Activated naive CD4-positive, alpha-beta T cell treated with Interleukin-2 at 50 U/mL for 16 hours (primary cell): ENCODE measurements around the gene THSD7B.
"Not testable (repeated sequence)": the region's sequence is repeated elsewhere in the genome, so short reads cannot be mapped to it uniquely, and the experiment has no call there.

Experiments used
- DNase-seq: peaks from one replicate; pipeline ENCODE4 v3.0.0-alpha.2; 2020

The THSD7B gene

DNA sequence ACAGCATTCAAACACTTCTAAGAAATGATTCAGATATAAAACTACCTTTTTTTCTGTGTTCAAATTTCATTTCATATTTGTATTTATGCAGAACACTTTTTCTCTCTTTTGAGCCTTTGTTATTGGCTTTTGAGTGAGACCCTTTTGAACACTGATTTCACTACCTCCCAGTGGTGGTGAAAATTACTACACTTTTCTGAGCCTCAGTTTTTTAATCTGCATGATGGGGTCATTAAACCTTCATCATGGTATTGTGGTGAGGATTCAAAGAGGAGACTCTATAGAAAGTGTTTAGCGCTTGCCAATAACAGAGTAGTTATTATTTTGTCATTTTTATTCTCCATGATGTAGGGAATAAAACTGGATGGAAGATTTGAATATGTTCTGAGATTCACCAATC lies 169.8 kb downstream of the THSD7B start:
- DNase-seq: no peak

DNA sequence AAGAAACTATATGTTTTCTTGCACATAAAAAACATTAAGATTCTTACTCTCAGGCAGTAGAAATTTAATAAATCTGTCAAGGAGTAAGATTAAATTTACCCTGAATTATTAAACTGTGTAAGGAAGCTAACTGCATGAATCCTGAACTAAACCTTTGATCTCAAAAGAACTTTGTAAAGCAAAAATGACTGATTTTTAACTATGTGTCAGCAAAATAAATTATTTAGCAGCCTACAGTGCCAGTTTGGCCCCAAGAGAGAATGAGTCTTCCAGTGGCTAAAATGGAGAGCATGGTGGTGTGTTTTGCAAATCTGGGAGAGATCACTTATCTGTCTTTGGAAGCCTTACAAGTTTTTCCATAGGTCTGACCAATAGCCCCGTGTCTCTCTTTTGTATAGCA lies 190.7 kb downstream of the THSD7B start:
- no peak for DNase-seq

GRCh38 chr2:136957044-136957443 lies 191.7 kb downstream of the THSD7B start:
- DNase-seq: no peak

DNA sequence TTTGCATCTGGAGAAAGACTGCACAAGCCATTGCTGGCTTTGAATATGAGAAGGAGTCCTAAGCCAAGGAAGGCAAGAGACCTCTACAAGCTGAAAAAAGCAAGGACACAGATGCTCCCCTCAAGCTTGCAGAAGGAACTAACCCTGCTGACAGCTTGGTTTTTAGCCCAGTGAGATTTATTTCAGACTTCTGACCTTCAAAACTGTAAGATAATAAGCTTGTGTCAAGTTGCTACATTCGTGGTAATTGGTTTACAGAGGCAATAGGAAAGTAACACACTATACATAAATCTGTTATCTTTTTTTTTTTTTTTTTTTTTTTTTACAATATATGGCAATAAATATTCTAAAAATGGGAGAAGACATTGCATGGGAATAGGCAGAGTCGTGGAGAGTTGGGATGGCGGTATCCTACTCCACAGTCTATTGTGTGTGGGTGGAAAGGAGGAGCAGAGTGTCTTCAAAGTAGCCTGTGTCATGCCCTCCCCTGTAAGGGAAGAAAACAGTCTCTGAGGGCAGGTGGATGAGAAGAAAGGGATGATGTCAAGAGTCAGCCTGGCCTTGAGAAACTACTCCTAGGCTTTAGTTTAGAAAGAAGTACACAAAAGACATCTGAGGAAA lies 196.9 kb downstream of the THSD7B start:
- no peak for DNase-seq

DNA sequence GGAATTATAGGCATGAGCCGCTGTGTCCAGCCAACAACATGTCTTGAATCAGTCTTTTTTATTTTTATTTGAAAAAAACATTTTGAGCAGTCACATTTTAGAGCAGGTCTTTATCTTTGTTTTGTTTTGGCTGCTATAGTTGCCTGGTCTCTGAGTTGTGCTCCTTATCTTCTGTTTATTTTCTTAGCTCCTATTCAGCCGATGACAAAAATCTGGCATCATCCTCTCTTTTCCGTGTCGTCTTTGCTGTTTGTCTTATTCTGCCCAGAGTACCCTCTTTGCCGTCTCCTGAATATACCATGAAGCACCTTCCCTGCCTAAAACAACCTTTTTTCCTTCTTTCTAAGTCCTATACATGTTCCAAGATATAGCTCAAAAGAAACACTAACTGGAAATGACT lies 201.1 kb downstream of the THSD7B start:
- no peak for DNase-seq

DNA sequence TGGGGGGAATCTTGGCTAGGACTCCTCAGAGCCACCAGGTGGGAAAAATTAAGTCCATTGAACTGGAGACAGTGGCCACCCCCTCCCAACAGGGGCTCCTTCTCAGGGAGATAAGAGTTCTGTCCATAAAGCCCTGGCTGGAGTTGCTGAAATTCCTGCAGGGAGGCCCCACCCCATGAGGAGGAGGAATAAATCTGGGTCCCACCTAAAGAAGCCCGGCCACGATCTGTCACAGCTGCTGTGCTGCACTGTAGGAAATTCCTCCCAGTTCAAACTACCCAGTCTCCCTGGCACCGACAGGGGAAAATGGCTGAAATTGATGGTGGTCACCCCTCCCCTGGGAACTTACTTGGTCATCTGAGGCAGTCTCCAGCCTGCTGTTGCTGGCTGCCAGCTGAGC lies 215.0 kb downstream of the THSD7B start:
- no peak for DNase-seq

DNA sequence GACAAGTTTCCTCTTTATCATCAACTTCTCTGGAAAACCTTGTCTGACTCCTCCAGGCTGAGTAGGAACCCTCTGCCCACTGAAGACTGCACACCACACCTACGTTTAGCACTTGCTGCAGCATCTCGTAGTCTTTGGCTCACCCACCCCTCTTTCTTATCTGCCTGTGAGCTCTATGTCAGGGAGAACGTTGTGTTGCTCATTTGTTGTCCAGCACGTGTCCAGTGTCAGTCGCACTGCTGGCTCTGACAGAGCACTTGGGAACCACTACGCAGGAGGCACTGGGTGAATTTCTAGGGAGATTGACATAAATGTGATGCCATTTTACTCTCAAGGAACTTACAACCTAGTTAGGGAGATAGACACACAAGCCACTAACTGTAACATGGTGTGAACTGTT lies 216.3 kb downstream of the THSD7B start:
- DNase-seq: not testable (repeated sequence)

DNA sequence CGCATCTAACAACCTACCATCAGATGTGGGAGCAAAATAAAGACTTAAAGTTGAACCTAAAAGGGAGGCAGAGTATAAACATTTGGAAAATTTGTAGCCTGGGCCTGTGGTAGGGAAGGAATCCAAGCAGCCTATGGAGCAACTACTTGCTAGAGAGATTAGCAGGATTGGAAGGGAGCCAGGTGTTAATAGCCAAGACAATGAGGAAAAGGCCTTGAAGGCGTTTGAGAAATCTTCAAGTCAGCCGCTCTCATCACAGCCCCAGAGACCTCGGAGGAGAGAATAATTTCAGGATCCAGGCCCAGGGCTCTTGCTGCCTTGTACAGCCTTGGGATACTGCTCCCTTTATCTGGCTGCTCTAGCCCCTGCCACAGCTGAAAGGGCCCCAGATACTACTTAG lies 219.7 kb downstream of the THSD7B start:
- no peak for DNase-seq

- DNase-seq: no peak
Measured at GRCh38 chr2:136986605-136987221, 221.4 kb downstream of the THSD7B start.

- DNase-seq: no peak
Measured at GRCh38 chr2:136990316-136990715, 225.0 kb downstream of the THSD7B start.

DNA sequence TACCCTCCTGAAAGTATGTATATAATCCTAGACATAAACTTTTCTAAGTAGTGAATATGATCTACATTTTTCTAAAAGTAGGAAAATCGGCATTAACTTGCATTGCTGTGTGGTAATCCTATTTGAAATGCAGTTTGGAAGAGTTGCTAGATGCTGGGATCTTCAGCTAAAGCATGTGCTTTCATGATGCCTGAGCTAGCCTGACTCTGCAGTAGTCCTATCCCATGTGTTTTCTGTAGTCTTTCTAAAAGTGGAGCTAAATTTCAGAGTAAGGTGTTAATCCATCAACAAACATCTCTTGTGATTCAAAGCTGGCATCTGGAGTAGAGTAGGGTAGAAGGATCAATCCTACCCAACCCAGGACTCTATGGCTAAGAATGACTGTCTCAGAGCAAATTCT lies 229.4 kb downstream of the THSD7B start:
- no peak for DNase-seq

- no peak for DNase-seq
Measured at GRCh38 chr2:136997557-136997956, 232.2 kb downstream of the THSD7B start.

- DNase-seq: no peak
Measured at GRCh38 chr2:137000811-137001210, 235.5 kb downstream of the THSD7B start.

DNA sequence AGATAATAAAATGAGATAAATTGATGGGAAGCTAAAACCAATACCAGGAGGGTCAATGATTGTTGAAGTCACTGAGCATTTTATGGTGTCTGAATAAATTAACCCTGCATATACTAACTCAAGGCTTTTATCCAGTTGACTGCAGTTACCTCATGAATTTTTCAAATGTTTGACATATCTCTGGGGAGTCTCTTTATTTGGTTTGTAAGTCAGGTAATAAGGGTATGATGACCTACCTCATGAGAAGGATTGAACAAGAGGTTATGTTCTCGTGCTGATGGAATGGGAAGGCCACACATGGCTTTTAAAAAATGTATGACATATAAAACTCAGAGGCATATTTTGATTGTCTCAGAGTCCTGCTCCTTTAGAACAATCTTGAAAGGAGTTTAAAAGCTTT lies 237.6 kb downstream of the THSD7B start:
- no peak for DNase-seq

DNA sequence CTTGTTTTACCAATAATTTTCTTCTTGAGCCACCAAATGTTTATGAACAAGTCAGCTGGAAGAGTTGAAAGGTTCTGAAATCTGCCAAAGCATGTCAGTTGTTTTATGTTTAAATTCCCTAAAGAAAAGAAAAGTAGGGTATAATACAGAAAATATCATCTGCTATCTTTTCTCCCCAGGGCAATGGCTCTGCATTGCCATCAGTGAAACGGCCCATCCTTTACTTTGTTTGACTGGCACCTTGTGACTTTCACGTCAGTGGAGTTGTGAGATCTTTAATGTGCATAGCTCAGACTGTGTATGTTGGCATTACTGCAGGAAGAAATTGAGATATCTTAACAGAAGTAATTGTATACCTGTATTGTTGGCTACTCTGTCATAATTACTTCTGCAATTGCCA lies 239.9 kb downstream of the THSD7B start:
- no peak for DNase-seq

- no peak for DNase-seq
Measured at GRCh38 chr2:137007938-137008337, 242.6 kb downstream of the THSD7B start.

DNA sequence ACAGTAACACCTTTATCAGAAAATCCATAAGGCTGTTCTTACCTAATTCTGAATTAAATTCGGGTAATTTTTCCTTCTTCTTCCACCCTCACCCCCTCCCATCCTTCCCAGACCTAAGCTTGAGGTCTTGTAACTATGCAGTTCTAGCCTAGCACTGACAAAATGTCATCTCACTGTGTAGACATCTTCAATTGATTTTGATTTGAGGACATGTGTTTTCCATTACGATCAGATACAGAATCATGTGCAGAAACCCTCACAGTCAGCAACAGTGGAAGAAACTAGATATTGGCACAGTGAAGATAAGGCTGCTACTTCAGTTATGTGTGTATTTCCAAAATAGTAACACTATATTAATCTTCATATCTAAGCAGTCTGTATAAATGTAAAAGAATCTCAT lies 244.6 kb downstream of the THSD7B start:
- DNase-seq: no peak

GRCh38 chr2:137020452-137021196 lies 255.3 kb downstream of the THSD7B start:
- DNase-seq: no peak

- DNase-seq: no peak
Measured at GRCh38 chr2:137021763-137022162, 256.4 kb downstream of the THSD7B start.

DNA sequence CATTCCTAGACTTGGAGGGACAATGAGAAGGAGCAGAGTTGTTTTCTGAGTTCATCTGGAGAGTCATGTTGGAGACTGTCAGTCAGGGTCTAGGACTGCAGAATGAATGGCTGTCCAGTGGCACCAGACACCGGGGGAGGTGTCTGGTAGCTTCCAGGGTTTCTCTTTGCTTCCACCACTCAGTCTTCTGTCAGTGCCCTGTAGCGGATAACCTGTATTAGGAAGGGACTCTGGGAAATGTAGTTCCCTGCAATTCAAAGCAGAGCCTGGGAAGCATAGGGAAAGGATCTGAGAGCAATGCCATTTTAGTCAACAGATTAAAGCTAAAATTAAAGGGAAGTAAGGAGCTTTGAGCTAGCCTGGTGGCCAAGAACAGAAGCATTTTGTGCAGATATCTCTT lies 257.9 kb downstream of the THSD7B start:
- no peak for DNase-seq

GRCh38 chr2:137031731-137032130 lies 266.4 kb downstream of the THSD7B start:
- DNase-seq: no peak

- DNase-seq: no peak
Measured at GRCh38 chr2:137036619-137037018, 271.3 kb downstream of the THSD7B start.

DNA sequence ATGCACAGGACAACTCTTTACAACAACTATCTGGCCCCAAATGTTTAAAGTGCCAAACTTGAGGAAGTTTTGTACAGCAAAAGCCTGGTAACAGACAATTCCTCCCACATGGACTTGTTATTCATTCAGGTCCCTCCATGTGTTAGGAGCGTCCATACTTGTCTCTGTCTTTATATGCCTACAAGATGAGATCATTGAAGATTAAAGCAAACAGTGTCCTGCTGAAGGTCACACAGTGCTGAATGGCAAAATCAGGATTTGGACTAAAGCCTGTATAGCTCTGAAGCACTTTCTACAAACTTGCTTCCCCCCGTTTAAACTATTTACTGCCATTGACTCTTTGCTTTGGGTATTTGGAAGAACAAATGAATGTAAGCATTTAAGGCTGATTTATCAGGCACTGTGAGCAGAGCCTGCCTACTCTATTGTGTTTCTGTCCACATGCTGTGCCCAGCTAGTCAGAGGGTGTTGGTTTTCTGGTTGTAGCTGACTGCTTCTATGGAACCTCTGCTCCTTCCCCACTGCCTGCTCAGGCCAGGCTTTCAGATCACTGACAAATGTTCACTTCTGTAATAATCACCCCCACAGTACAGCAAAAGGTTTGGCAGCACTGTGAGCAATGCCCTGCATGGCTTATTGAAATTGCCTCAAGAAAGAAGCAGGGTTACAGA lies 274.3 kb downstream of the THSD7B start:
- no peak for DNase-seq

DNA sequence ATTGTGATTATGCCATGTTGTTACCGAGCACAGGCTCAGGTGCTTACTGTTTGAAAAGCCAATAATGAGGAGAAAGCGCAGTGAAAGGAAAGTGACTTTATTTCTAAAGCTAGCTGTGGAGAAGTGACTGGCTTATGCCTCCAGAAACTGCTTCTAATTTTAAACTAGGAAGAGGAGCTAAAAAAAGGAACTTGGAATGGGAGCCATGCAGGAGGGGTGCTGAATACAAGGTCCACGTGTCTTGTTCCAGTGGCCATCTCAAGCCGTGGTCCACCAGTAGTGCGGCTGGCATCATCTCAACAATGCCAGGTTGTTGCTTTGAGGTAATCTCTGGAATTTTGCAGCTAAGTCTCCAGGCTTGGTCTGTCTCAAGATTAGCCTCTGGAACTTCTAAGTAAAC lies 282.0 kb downstream of the THSD7B start:
- DNase-seq: no peak
